SH-SY5Y (cell line): ENCODE results near the gene SLC28A2.

Source experiments
- GATA2 ChIP-seq: IDR thresholded peaks from 2 replicates; pipeline ENCODE4 v1.6.1; 2011; ENCODE audit warnings: mild to moderate bottlenecking, low read depth, low read length
- GATA3 ChIP-seq: IDR thresholded peaks from 2 replicates; pipeline ENCODE4 v1.6.1; 2011; ENCODE audit warnings: low read depth, mild to moderate bottlenecking, low read length, moderate library complexity

Gene SLC28A2

GRCh38 chr15:45234562-45235235 lies 17.3 kb upstream of the SLC28A2 start:
- TF ChIP-seq GATA2 (no peak), GATA3 (no peak)

- TF ChIP-seq GATA3, result no peak
- TF ChIP-seq GATA2, result no peak
Measured at GRCh38 chr15:45242289-45242688, 9.7 kb upstream of the SLC28A2 start.

GRCh38 chr15:45249125-45249780 lies 2.8 kb upstream of the SLC28A2 start:
- no peak for TF ChIP-seq GATA3
- TF ChIP-seq GATA2, result no peak

GRCh38 chr15:45253330-45253729 lies 1.3 kb downstream of the SLC28A2 start:
- no peak for TF ChIP-seq GATA3
- TF ChIP-seq GATA2, result no peak

- TF ChIP-seq GATA2 (no peak), GATA3 (no peak)
Measured at GRCh38 chr15:45254405-45254804, 2.4 kb downstream of the SLC28A2 start.

GRCh38 chr15:45259796-45260195 lies 7.8 kb downstream of the SLC28A2 start:
- TF ChIP-seq GATA3 (no peak), GATA2 (no peak)

- TF ChIP-seq GATA3 (no peak), GATA2 (no peak)
Measured at GRCh38 chr15:45262906-45263461, 10.9 kb downstream of the SLC28A2 start.

- no peak for TF ChIP-seq GATA3
- TF ChIP-seq GATA2, result no peak
Measured at GRCh38 chr15:45263854-45264253, 11.8 kb downstream of the SLC28A2 start.

GRCh38 chr15:45265506-45265905 lies 13.5 kb downstream of the SLC28A2 start:
- TF ChIP-seq GATA2, result no peak
- no peak for TF ChIP-seq GATA3

GRCh38 chr15:45268135-45268534 lies 16.1 kb downstream of the SLC28A2 start:
- TF ChIP-seq GATA3 (no peak), GATA2 (no peak)

GRCh38 chr15:45274636-45275380 lies 22.8 kb downstream of the SLC28A2 start:
- no peak for TF ChIP-seq GATA3
- TF ChIP-seq GATA2, result no peak

- no peak for TF ChIP-seq GATA2
Measured at GRCh38 chr15:45276831-45277230, 24.8 kb downstream of the SLC28A2 start.

- TF ChIP-seq GATA2 (no peak), GATA3 (no peak)
Measured at GRCh38 chr15:45279024-45279698, 27.1 kb downstream of the SLC28A2 start.

GRCh38 chr15:45285413-45285812 lies 33.4 kb downstream of the SLC28A2 start:
- no peak for TF ChIP-seq GATA3
- TF ChIP-seq GATA2, result no peak

GRCh38 chr15:45287390-45287956 lies 35.4 kb downstream of the SLC28A2 start:
- TF ChIP-seq GATA2, result no peak
- TF ChIP-seq GATA3, result no peak

- TF ChIP-seq GATA2 (no peak), GATA3 (no peak)
Measured at GRCh38 chr15:45288947-45289346, 36.9 kb downstream of the SLC28A2 start.
